ENCODE data around the gene PLEKHA6. TPM values are rescaled to one million over a fixed set of nuclear protein-coding genes. Genes with fewer than 3 reads are reported as not detected.

Gene PLEKHA6
- total and polyA plus RNA-seq, 2 of the 4 experiments (the other 2 are of a cell fraction): 8.2 to 19.9 TPM

GRCh38 chr1:204317170-204317569 lies 42.6 kb downstream of the PLEKHA6 start:
- Histone ChIP-seq H3K9me3 (ENCODE audit: control insufficient read depth, insufficient read depth, low read length) (no peaks in the 10 kb centered on the region), H4K91ac (ENCODE audit: insufficient read depth, low read depth, low read length) (peak overlapping the region; percentile 64), H3K4ac (ENCODE audit: low read depth, low read length) (peak overlapping the region; percentile 24; the same call in 1 of the 2 replicates), H3K18ac (ENCODE audit: low read depth, low read length) (no peak overlapping the region; the same call in 1 of the 2 replicates), H3K4me2 (ENCODE audit: low read depth, low read length) (no peak overlapping the region), H4K5ac (ENCODE audit: low read depth, low read length) (no peak overlapping the region), H3K79me1 (ENCODE audit: low read depth in 1 of 2, low read length in 2 of 2) (peaks cover 0 to 9% of the 10 kb centered on the region in 2 experiments; a peak in 2 of 4 replicates), H3K27me3 (ENCODE audit: control insufficient read depth, insufficient read depth, low read length) (no peaks in the 10 kb centered on the region), H3K56ac (ENCODE audit: extremely low read depth, insufficient read depth, low read length) (no peak overlapping the region), H2AK9ac (replicated peaks; ENCODE audit: low read depth, low read length, poor library complexity) (no peak overlapping the region), H4K20me1 (ENCODE audit: insufficient read depth, low read length) (no peaks in the 10 kb centered on the region), H3K14ac (replicated peaks; ENCODE audit: low read depth, low read length) (no peak overlapping the region), H2BK15ac (ENCODE audit: low read depth, low read length) (0 out of 3 replicates have a peak overlapping the region, but pooled peaks have one; percentile 16), H3K27ac (ENCODE audit: insufficient read depth, low read length) (no peak overlapping the region), H3K4me3 (ENCODE audit: insufficient read depth, low read depth, low read length) (no peak overlapping the region), H3K9me1 (ENCODE audit: insufficient read depth, low read length) (peaks cover 24% of the 10 kb centered on the region), H2AK5ac (ENCODE audit: low read depth, low read length) (no peak overlapping the region; the same call in 1 of the 2 replicates), H3K23ac (ENCODE audit: low read depth, low read length) (no peak overlapping the region), H3K4me1 (ENCODE audit: control insufficient read depth, insufficient read depth, low read length) (peaks cover 28% of the 10 kb centered on the region), H2BK20ac (ENCODE audit: low read depth, low read length) (0 out of 2 replicates have a peak overlapping the region, but pooled peaks have one; percentile 1), H2AFZ (replicated peaks; ENCODE audit: low read length, poor library complexity) (no peak overlapping the region), H3K36me3 (ENCODE audit: control insufficient read depth, insufficient read depth, low read length) (no peaks in the 10 kb centered on the region), H2BK5ac (ENCODE audit: low read depth, low read length, poor library complexity, severe bottlenecking) (no peak overlapping the region), H4K8ac (ENCODE audit: low read depth in 2 of 2, low read length in 2 of 2) (no peak overlapping the region), H3K9ac (ENCODE audit: low read depth, low read length) (no peak overlapping the region), H2BK120ac (ENCODE audit: low read depth, low read length) (peak overlapping the region; percentile 53; the same call in 1 of the 2 replicates)
- BruUV-seq (replicated peaks): no TSS peak
- in situ Hi-C loops (cut with MboI; ENCODE audit: low sequenced_read_pairs): no loop called here
- POLR2A ChIA-PET (ENCODE audit: unreplicated experiment): no interaction called here
- ATAC-seq (ENCODE audit: low read depth) (no peak), DNase-seq (no peak)
- CTCF ChIA-PET: no interaction called here
- intact Hi-C loops (cut with micrococcal nuclease): no loop called here
- 75% methylated on average over 2 of the region's 5 CpGs; no CpG with 5 or more reads in 1 of the 2 experiments for WGBS, 2 experiments (ENCODE audit: extremely low coverage in 2 of 2, insufficient read length in 1 of 2)
- TF ChIP-seq ELK1 (IDR thresholded peaks at IDR 0.05; ENCODE audit: borderline replicate concordance, low read depth, low read length) (no peak), CHD1 (IDR thresholded peaks at IDR 0.05; ENCODE audit: low read depth, low read length) (no peak), NFE2L2 (IDR thresholded peaks at IDR 0.05; ENCODE audit: low read depth, low read length) (no peak), POLR2A (IDR thresholded peaks at IDR 0.05; ENCODE audit: low read depth, low read length) (no peak), SMC3 (IDR thresholded peaks at IDR 0.05; ENCODE audit: low read depth, low read length) (no peak), USF2 (IDR thresholded peaks at IDR 0.05; ENCODE audit: low read depth, low read length) (no peak), RAD21 (IDR thresholded peaks at IDR 0.05; ENCODE audit: low read length) (no peak), MAFK (IDR thresholded peaks at IDR 0.05; ENCODE audit: low read depth, low read length) (no peak), RFX5 (IDR thresholded peaks at IDR 0.05; ENCODE audit: low read depth, low read length) (no peak), CTCF (conservative IDR thresholded peaks at IDR 0.05; ENCODE audit: low read depth, low read length) (no peak), RCOR1 (IDR thresholded peaks at IDR 0.05; ENCODE audit: insufficient replicate concordance, low read length) (no peak), BHLHE40 (IDR thresholded peaks at IDR 0.05; ENCODE audit: low read depth, low read length) (no peak), FOS (IDR thresholded peaks at IDR 0.05; ENCODE audit: low read depth, low read length) (no peak), MXI1 (IDR thresholded peaks at IDR 0.05; ENCODE audit: borderline replicate concordance, low read depth, low read length) (no peak), MAZ (IDR thresholded peaks at IDR 0.05; ENCODE audit: borderline replicate concordance, low read depth, low read length) (no peak), CEBPB (IDR thresholded peaks at IDR 0.05; ENCODE audit: low read depth, low read length) (no peak)
- dilution Hi-C loops (cut with HindIII; ENCODE audit: low sequenced_read_pairs, unreplicated experiment): no loop called here

Data from IMR-90 (cell line).